SK-N-SH treated with all-trans-retinoic acid at 6 μM for 48 hours (cell line): ENCODE measurements around the gene PAX5.

ENCODE experiments used
- ATAC-seq: fragments of 200-7000 bp; cut with Tn5 transposase; 3 replicates; pipeline ENCODE4 v1.9.1; 2020; ENCODE audit warnings: mild to moderate bottlenecking, moderate library complexity
- ARNTL ChIP-seq: fragments of 450-650 bp; formaldehyde crosslinking; IDR thresholded peaks from 2 replicates; pipeline ENCODE4 v1.5.0; 2020; ENCODE audit warnings: low read depth, mild to moderate bottlenecking, moderate library complexity, borderline replicate concordance
- BACH2 ChIP-seq: fragments of 250-450 bp; sonication (Bioruptor Pico); IDR thresholded peaks from 2 replicates; pipeline ENCODE4 v1.9.0; 2021; ENCODE audit warnings: mild to moderate bottlenecking, borderline replicate concordance
- CSDC2 ChIP-seq: fragments of 250-450 bp; sonication (Bioruptor Pico); IDR thresholded peaks from 2 replicates; pipeline ENCODE4 v1.5.0; 2020; ENCODE audit warnings: mild to moderate bottlenecking, moderate library complexity
- ESRRG ChIP-seq: fragments of 250-450 bp; sonication (Bioruptor Pico); IDR thresholded peaks from 2 replicates; pipeline ENCODE4 v1.6.1; 2021; ENCODE audit warnings: mild to moderate bottlenecking
- GLIS3 ChIP-seq: fragments of 250-450 bp; sonication (Bioruptor Pico); IDR thresholded peaks from 2 replicates; pipeline ENCODE4 v1.5.0; 2020; ENCODE audit warnings: mild to moderate bottlenecking, moderate library complexity
- ISL1 ChIP-seq: fragments of 250-450 bp; sonication (Bioruptor Pico); IDR thresholded peaks from 2 replicates; pipeline ENCODE4 v2.1.2; 2022; ENCODE audit warnings: mild to moderate bottlenecking, moderate library complexity
- OSR1 ChIP-seq: fragments of 250-450 bp; sonication (Bioruptor Pico); IDR thresholded peaks from 2 replicates; pipeline ENCODE4 v1.8.0; 2022; ENCODE audit warnings: moderate library complexity, mild to moderate bottlenecking, inconsistent platforms
- PPARA ChIP-seq: fragments of 250-450 bp; sonication (Bioruptor Pico); IDR thresholded peaks from 2 replicates; pipeline ENCODE4 v1.5.0; 2020; ENCODE audit warnings: mild to moderate bottlenecking, borderline replicate concordance
- RARB ChIP-seq: fragments of 250-450 bp; sonication (Bioruptor Pico); IDR thresholded peaks from 2 replicates; pipeline ENCODE4 v1.8.0; 2021; ENCODE audit warnings: mild to moderate bottlenecking, moderate library complexity
- SNAI2 ChIP-seq: fragments of 250-450 bp; sonication (Bioruptor Pico); IDR thresholded peaks from 2 replicates; pipeline ENCODE4 v1.5.0; 2020; ENCODE audit warnings: mild to moderate bottlenecking, moderate library complexity
- TCF4 ChIP-seq: fragments of 250-450 bp; sonication (Bioruptor Pico); IDR thresholded peaks from 2 replicates; pipeline ENCODE4 v1.8.0; 2021; ENCODE audit warnings: mild to moderate bottlenecking, moderate library complexity, borderline replicate concordance
- TOX ChIP-seq: fragments of 250-450 bp; sonication (Bioruptor Pico); IDR thresholded peaks from 2 replicates; pipeline ENCODE4 v1.8.0; 2021; ENCODE audit warnings: mild to moderate bottlenecking, moderate library complexity, borderline replicate concordance
- ZC3H10 ChIP-seq: fragments of 250-450 bp; sonication (Bioruptor Pico); IDR thresholded peaks from 2 replicates; pipeline ENCODE4 v1.5.1; 2021; ENCODE audit warnings: mild to moderate bottlenecking, moderate library complexity
- ZFP3 ChIP-seq: fragments of 250-450 bp; sonication (Bioruptor Pico); IDR thresholded peaks from 2 replicates; pipeline ENCODE4 v1.5.0; 2020; ENCODE audit warnings: mild to moderate bottlenecking, moderate library complexity
- ZFP30 ChIP-seq: fragments of 450-650 bp; formaldehyde crosslinking; IDR thresholded peaks from 2 replicates; pipeline ENCODE4 v1.5.0; 2022; ENCODE audit warnings: mild to moderate bottlenecking, moderate library complexity
- ZNF565 ChIP-seq: fragments of 450-650 bp; formaldehyde crosslinking; conservative IDR thresholded peaks from 2 replicates; pipeline ENCODE4 v1.5.0; 2020; ENCODE audit warnings: low read depth, mild to moderate bottlenecking, moderate library complexity
- ZNF70 ChIP-seq: fragments of 450-650 bp; formaldehyde crosslinking; IDR thresholded peaks from 2 replicates; pipeline ENCODE4 v1.5.0; 2020; ENCODE audit warnings: mild to moderate bottlenecking, moderate library complexity
- ZNF8 ChIP-seq: fragments of 450-650 bp; formaldehyde crosslinking; IDR thresholded peaks from 2 replicates; pipeline ENCODE4 v1.5.0; 2020; ENCODE audit warnings: mild to moderate bottlenecking, moderate library complexity
- TF ChIP-seq, protein P1 (sequence below): fragments of 250-450 bp; sonication (Bioruptor Pico); IDR thresholded peaks from 2 replicates; pipeline ENCODE4 v1.5.0; 2020; ENCODE audit warnings: mild to moderate bottlenecking, moderate library complexity
- TF ChIP-seq, protein P2 (sequence below): fragments of 250-450 bp; sonication (Bioruptor Pico); IDR thresholded peaks from 2 replicates; pipeline ENCODE4 v1.8.0; 2020; ENCODE audit warnings: mild to moderate bottlenecking, moderate library complexity, borderline replicate concordance
- TF ChIP-seq, protein P3 (sequence below): fragments of 250-450 bp; sonication (Bioruptor Pico); IDR thresholded peaks from 2 replicates; pipeline ENCODE4 v1.5.1; 2020; ENCODE audit warnings: low read depth, mild to moderate bottlenecking, moderate library complexity
- TF ChIP-seq, protein P4 (sequence below): fragments of 250-450 bp; sonication (Bioruptor Pico); IDR thresholded peaks from 2 replicates; pipeline ENCODE4 v1.8.0; 2021; ENCODE audit warnings: low read depth, mild to moderate bottlenecking, moderate library complexity, borderline replicate concordance
- TF ChIP-seq, protein P5 (sequence below): fragments of 250-450 bp; sonication (Bioruptor Pico); IDR thresholded peaks from 2 replicates; pipeline ENCODE4 v1.5.1; 2021; ENCODE audit warnings: mild to moderate bottlenecking, moderate library complexity

Gene PAX5

DNA sequence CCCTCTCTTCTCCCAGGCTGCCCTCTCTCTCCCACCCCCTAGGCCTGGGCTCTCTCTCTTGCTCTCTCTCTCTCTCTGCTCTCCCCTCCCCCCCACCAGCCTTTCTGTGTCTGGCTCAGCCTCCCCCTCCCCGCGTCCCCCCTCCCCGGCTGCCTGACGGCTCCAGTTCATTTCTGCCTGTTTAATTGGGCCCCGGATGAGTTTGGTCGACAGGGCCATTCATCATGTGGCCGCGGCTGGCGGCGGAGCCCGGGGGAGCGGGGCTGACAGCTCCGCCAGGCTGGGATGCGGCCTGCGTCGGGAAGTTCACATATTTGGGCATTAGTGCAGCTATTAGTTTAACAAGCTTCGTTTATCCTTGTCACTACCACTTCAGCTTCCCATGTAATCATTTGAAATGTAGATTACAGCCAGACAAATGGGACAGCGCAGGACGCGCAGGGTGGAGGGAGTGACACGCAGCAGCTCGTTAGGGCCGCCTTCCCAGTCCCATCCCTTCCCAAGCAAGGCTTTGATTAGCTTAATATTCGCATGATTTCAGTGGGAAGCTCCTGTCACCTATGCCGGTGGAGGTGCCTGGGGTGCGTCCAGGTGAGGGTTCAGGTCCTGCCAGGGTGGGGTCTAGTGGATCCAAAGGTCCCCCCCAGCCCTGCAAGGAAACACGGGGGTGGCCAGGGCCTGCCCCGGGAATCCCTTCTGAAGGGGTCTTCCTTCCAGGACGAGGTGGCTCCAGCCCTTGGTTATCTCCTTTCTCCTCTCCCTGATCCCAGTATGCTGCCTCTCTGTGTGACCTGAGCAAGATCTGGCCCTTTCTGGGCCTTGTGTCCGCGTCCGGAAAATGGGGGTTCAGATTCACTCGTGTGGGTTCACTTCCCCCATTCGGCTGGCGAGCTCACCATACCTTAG is 214.8 kb downstream of the PAX5 start (continued):
- TF ChIP-seq ZNF8 (CRISPR knock-in tag), result no peak
- TF ChIP-seq ZFP30 (CRISPR knock-in tag), result no peak
- TF ChIP-seq ISL1 (CRISPR knock-in tag), result no peak

DNA sequence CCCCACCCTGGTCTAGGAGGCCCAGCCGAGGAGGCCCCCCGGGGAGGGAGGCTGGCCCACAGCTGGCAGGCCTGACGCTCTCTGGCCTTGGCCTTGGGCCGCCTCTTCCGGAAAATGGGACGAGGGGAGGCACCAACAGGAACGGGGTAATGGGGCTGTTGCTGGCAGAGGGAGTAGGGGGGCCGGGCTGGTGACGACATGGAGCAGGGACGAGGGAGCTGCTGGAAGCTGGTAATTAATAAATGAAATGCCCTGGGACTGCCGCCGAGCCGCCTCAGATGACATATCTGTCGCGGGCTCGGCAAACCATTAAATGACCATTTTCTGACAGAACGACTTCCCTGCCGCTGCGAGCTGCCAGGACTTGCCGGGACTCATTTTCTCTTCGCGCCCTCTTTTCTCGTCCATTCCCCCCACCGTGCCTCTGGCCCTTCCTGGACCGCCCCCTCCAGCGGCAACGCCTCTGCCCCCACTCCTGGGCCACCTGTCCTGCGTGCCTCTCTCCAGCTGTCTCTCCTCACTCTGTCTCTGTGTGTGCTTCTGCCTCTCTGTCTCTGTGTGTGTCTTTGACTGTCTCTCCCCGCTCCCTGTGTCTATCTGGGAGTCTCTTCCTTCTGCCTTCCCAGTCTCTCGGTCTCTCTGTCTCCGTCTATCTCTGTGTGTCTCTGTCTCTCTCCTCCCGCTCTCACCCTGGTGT is 215.7 kb downstream of the PAX5 start:
- no peak for ATAC-seq
- no peak for TF ChIP-seq ZC3H10
- TF ChIP-seq ZFP3 (CRISPR knock-in tag), result no peak
- TF ChIP-seq, protein P1, sequence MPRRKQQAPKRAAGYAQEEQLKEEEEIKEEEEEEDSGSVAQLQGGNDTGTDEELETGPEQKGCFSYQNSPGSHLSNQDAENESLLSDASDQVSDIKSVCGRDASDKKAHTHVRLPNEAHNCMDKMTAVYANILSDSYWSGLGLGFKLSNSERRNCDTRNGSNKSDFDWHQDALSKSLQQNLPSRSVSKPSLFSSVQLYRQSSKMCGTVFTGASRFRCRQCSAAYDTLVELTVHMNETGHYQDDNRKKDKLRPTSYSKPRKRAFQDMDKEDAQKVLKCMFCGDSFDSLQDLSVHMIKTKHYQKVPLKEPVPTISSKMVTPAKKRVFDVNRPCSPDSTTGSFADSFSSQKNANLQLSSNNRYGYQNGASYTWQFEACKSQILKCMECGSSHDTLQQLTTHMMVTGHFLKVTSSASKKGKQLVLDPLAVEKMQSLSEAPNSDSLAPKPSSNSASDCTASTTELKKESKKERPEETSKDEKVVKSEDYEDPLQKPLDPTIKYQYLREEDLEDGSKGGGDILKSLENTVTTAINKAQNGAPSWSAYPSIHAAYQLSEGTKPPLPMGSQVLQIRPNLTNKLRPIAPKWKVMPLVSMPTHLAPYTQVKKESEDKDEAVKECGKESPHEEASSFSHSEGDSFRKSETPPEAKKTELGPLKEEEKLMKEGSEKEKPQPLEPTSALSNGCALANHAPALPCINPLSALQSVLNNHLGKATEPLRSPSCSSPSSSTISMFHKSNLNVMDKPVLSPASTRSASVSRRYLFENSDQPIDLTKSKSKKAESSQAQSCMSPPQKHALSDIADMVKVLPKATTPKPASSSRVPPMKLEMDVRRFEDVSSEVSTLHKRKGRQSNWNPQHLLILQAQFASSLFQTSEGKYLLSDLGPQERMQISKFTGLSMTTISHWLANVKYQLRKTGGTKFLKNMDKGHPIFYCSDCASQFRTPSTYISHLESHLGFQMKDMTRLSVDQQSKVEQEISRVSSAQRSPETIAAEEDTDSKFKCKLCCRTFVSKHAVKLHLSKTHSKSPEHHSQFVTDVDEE (CRISPR knock-in tag), result no peak
- TF ChIP-seq, protein P2, sequence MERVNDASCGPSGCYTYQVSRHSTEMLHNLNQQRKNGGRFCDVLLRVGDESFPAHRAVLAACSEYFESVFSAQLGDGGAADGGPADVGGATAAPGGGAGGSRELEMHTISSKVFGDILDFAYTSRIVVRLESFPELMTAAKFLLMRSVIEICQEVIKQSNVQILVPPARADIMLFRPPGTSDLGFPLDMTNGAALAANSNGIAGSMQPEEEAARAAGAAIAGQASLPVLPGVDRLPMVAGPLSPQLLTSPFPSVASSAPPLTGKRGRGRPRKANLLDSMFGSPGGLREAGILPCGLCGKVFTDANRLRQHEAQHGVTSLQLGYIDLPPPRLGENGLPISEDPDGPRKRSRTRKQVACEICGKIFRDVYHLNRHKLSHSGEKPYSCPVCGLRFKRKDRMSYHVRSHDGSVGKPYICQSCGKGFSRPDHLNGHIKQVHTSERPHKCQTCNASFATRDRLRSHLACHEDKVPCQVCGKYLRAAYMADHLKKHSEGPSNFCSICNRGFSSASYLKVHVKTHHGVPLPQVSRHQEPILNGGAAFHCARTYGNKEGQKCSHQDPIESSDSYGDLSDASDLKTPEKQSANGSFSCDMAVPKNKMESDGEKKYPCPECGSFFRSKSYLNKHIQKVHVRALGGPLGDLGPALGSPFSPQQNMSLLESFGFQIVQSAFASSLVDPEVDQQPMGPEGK, result no peak
- TF ChIP-seq RARB (CRISPR knock-in tag), result no peak
- TF ChIP-seq ZNF565, result no peak
- TF ChIP-seq SNAI2 (CRISPR knock-in tag), result no peak
- TF ChIP-seq OSR1 (CRISPR knock-in tag), result no peak
- no peak for TF ChIP-seq BACH2
- no peak for TF ChIP-seq ARNTL (CRISPR knock-in tag)

DNA sequence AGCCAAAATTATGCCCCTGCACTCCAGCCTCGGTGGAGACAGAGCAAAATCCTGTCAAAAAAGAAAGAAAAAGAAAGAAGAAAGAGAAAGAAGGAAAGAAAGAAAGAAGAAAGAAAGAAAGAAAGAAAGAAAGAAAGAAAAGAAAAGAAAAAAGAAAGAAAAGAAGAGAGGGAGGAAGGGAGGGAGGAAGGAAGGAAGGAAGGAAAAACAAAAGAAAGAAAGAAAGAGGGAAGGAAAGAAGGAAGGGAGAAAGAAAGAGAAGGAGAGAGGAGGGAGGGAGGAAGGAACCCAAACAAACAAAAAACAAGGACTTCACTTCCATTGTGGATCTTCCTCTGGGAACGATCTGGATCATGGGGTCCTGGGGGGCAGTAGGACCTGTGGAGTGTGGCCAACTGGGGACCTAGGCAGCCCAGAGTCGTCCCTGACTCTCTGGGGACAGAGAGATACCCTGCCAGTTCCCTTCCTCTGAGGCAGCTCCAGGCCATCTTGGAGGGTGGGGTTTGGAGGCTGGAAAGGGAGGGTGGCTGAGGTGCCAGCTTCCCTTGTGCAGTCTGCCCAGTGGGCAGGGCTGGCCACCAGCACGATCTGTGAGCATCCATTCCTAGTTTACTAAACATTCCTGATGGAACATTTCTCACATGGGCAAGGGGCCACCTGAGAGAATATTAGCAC is 216.8 kb downstream of the PAX5 start:
- no peak for ATAC-seq

DNA sequence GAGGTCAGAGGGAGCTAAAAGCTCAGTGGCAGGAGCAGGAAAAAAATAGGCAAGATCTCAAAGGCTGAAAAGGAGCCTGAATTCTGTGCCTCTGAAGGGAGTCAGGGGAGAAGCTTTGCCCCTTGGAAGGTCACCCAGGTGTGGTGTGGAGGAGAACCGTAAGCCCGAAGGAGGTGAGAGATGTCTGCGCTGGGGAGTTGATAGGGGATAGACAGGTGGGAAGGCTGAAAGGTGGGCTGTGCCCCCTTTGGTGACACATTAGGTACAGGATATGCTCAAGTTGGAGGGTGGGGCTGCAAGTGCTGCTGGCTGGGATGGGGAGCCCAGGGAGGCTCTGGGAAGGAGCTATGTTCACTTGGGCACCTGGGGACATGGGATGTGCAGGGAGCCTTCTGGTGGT is 217.7 kb downstream of the PAX5 start:
- no peak for ATAC-seq
- TF ChIP-seq, protein P3, sequence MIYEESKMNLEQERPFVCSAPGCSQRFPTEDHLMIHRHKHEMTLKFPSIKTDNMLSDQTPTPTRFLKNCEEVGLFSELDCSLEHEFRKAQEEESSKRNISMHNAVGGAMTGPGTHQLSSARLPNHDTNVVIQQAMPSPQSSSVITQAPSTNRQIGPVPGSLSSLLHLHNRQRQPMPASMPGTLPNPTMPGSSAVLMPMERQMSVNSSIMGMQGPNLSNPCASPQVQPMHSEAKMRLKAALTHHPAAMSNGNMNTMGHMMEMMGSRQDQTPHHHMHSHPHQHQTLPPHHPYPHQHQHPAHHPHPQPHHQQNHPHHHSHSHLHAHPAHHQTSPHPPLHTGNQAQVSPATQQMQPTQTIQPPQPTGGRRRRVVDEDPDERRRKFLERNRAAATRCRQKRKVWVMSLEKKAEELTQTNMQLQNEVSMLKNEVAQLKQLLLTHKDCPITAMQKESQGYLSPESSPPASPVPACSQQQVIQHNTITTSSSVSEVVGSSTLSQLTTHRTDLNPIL, result no peak
- TF ChIP-seq ISL1 (CRISPR knock-in tag) (no peak), ZNF565 (no peak), RARB (CRISPR knock-in tag) (no peak), SNAI2 (CRISPR knock-in tag) (no peak), TCF4 (CRISPR knock-in tag) (no peak), ZNF70 (no peak), PPARA (CRISPR knock-in tag) (no peak), GLIS3 (CRISPR knock-in tag) (no peak), ZC3H10 (no peak), ZFP3 (CRISPR knock-in tag) (no peak), TOX (CRISPR knock-in tag) (no peak), ZFP30 (CRISPR knock-in tag) (no peak), ZNF8 (CRISPR knock-in tag) (no peak)
- TF ChIP-seq, protein P4, sequence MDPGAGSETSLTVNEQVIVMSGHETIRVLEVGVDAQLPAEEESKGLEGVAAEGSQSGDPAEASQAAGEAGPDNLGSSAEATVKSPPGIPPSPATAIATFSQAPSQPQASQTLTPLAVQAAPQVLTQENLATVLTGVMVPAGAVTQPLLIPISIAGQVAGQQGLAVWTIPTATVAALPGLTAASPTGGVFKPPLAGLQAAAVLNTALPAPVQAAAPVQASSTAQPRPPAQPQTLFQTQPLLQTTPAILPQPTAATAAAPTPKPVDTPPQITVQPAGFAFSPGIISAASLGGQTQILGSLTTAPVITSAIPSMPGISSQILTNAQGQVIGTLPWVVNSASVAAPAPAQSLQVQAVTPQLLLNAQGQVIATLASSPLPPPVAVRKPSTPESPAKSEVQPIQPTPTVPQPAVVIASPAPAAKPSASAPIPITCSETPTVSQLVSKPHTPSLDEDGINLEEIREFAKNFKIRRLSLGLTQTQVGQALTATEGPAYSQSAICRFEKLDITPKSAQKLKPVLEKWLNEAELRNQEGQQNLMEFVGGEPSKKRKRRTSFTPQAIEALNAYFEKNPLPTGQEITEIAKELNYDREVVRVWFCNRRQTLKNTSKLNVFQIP (CRISPR knock-in tag), result no peak

More for the DNA sequence above, 216.8 kb downstream of the PAX5 start:
- TF ChIP-seq, protein P4 (CRISPR knock-in tag), result no peak
- TF ChIP-seq CSDC2 (CRISPR knock-in tag), result no peak
- no peak for TF ChIP-seq ESRRG (CRISPR knock-in tag)
- TF ChIP-seq ZNF70, result no peak
- TF ChIP-seq, protein P5, sequence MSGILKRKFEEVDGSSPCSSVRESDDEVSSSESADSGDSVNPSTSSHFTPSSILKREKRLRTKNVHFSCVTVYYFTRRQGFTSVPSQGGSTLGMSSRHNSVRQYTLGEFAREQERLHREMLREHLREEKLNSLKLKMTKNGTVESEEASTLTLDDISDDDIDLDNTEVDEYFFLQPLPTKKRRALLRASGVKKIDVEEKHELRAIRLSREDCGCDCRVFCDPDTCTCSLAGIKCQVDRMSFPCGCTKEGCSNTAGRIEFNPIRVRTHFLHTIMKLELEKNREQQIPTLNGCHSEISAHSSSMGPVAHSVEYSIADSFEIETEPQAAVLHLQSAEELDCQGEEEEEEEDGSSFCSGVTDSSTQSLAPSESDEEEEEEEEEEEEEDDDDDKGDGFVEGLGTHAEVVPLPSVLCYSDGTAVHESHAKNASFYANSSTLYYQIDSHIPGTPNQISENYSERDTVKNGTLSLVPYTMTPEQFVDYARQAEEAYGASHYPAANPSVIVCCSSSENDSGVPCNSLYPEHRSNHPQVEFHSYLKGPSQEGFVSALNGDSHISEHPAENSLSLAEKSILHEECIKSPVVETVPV (CRISPR knock-in tag), result no peak
- TF ChIP-seq BACH2, result no peak
